H1 (cell line): ENCODE measurements around the gene TRIM56. TPM values are rescaled to one million over a fixed set of nuclear protein-coding genes. Genes with fewer than 3 reads are reported as not detected.

Experiments
- CTCF ChIA-PET: fragments of 300-600 bp; sonication (Branson Sonifier 250); formaldehyde crosslinking; loops from one replicate; lab custom pipeline; 2021; ENCODE audit not compliant: partially characterized antibody; lab: Charles Lee
- POLR2A ChIA-PET: fragments of 300-600 bp; sonication (Branson Sonifier 250); formaldehyde crosslinking; loops from one replicate; lab custom pipeline; 2021; ENCODE audit warnings: inconsistent platforms; ENCODE audit not compliant: partially characterized antibody; lab: Charles Lee
- DNase-seq, 2 experiments: peaks; one replicate each; pipeline versions ENCODE4 v3.0.0 to v3.0.0-alpha.2; 2010 to 2022; ENCODE audit warnings: low spot score in 2 of 2, low read depth in 1 of 2, mixed read lengths in 1 of 2
- FAIRE-seq: peaks from 2 replicates; lab custom pipeline; 2011; peaks lifted over from hg19 to GRCh38; lab: Jason Lieb, UNC
- H2AFZ ChIP-seq: 2 replicates; pipeline ENCODE4 v1.8.1; 2012; ENCODE audit warnings: low read length, inconsistent platforms
- H2AK5ac ChIP-seq: 2 replicates; pipeline ENCODE4 v1.6.1; 2013; ENCODE audit warnings: low read depth, low read length
- H2BK120ac ChIP-seq: replicated peaks from 2 replicates; pipeline ENCODE3; 2013; ENCODE audit warnings: low read depth, low read length, inconsistent platforms
- H2BK12ac ChIP-seq: 2 replicates; pipeline ENCODE4 v1.6.1; 2013; ENCODE audit warnings: low read depth, low read length
- H2BK15ac ChIP-seq: 2 replicates; pipeline ENCODE4 v1.6.1; 2013; ENCODE audit warnings: low read length
- H2BK20ac ChIP-seq: 2 replicates; pipeline ENCODE4 v1.6.1; 2013; ENCODE audit warnings: low read length
- H2BK5ac ChIP-seq: 2 replicates; pipeline ENCODE4 v1.6.1; 2013; ENCODE audit warnings: low read depth, low read length
- H3K14ac ChIP-seq: 2 replicates; pipeline ENCODE4 v1.6.1; 2013; ENCODE audit warnings: inconsistent platforms; ENCODE audit not compliant: insufficient read length
- H3K18ac ChIP-seq: 2 replicates; pipeline ENCODE4 v1.6.1; 2013; ENCODE audit warnings: low read length; ENCODE audit errors: extremely low read depth
- H3K23ac ChIP-seq: 2 replicates; pipeline ENCODE4 v1.6.1; 2013; ENCODE audit warnings: inconsistent platforms; ENCODE audit not compliant: insufficient read length
- H3K23me2 ChIP-seq: 2 replicates; pipeline ENCODE4 v1.6.1; 2013; ENCODE audit warnings: low read depth, low read length
- H3K27ac ChIP-seq: 2 replicates; pipeline ENCODE4 v1.6.1; 2011; ENCODE audit warnings: low read depth, low read length, inconsistent platforms
- H3K27me3 ChIP-seq, 4 experiments: replicated peaks in 1 of 4; 1 replicate in 1 of 4; 2 replicates in 3 of 4; pipeline versions ENCODE4 v1.6.1 to v1.8.1; 2011 to 2013; ENCODE audit warnings: low read length in 3 of 4, mild to moderate bottlenecking in 3 of 4, inconsistent platforms in 2 of 4, mixed read lengths in 2 of 4, moderate library complexity in 1 of 4; ENCODE audit not compliant: control insufficient read depth in 3 of 4, insufficient read depth in 3 of 4; ENCODE audit errors: extremely low read depth in 1 of 4
- H3K36me3 ChIP-seq, 4 experiments: 2 replicates each; pipeline versions ENCODE4 v1.6.1 to v1.8.1; 2011 to 2013; ENCODE audit warnings: mild to moderate bottlenecking in 4 of 4, low read length in 3 of 4, moderate library complexity in 2 of 4, control low read depth in 1 of 4, inconsistent platforms in 1 of 4; ENCODE audit not compliant: insufficient read depth in 4 of 4, control insufficient read depth in 2 of 4
- H3K4ac ChIP-seq: replicated peaks from 2 replicates; pipeline ENCODE3; 2013; ENCODE audit warnings: low read length, low read depth, mixed read lengths, inconsistent platforms; ENCODE audit not compliant: insufficient read length
- H3K4me1 ChIP-seq, 4 experiments: replicated peaks in 1 of 4; 1 replicate in 1 of 4; 2 replicates in 3 of 4; pipeline versions ENCODE4 v1.6.1 to v1.8.1; 2011 to 2013; ENCODE audit warnings: low read length in 3 of 4, inconsistent platforms in 2 of 4, mixed read lengths in 1 of 4; ENCODE audit not compliant: insufficient read depth in 4 of 4, control insufficient read depth in 3 of 4
- H3K4me2 ChIP-seq, 2 experiments: 2 replicates each; pipeline versions ENCODE4 v1.6.1 to v1.8.1; 2011 to 2013; ENCODE audit warnings: low read depth in 2 of 2, low read length in 2 of 2, control low read depth in 1 of 2, inconsistent platforms in 1 of 2, mild to moderate bottlenecking in 1 of 2; ENCODE audit not compliant: insufficient read depth in 1 of 2
- H3K4me3 ChIP-seq, 4 experiments: fragments of 200-600, 300-600 bp in 1 of 4; sonication (generic), shearing (Covaris generic), sonication (Bioruptor Twin) in 1 of 4; 2 replicates each; pipeline versions ENCODE4 v1.5.1 to v1.8.1; 2011 to 2016; ENCODE audit warnings: low read length in 4 of 4, low read depth in 3 of 4, control low read depth in 2 of 4, inconsistent platforms in 2 of 4, mild to moderate bottlenecking in 2 of 4, mixed read lengths in 1 of 4, moderate library complexity in 1 of 4; ENCODE audit not compliant: insufficient read depth in 2 of 4; ENCODE audit errors: extremely low read depth in 1 of 4
- H3K56ac ChIP-seq: replicated peaks from 2 replicates; pipeline ENCODE3; 2013; ENCODE audit warnings: low read depth, mild to moderate bottlenecking, mixed read lengths, low read length, inconsistent platforms; ENCODE audit not compliant: insufficient read length
- H3K79me1 ChIP-seq: 2 replicates; pipeline ENCODE4 v1.6.1; 2013; ENCODE audit warnings: low read depth, low read length, control low read depth
- H3K79me2 ChIP-seq, 2 experiments: 2 replicates each; pipeline versions ENCODE4 v1.6.1 to v1.8.1; 2012 to 2013; ENCODE audit warnings: low read length in 2 of 2, mild to moderate bottlenecking in 2 of 2, inconsistent platforms in 1 of 2; ENCODE audit not compliant: insufficient read depth in 2 of 2, control insufficient read depth in 1 of 2
- H3K9ac ChIP-seq, 4 experiments: replicated peaks in 1 of 4; 1 replicate in 1 of 4; 2 replicates in 3 of 4; pipeline versions ENCODE4 v1.6.1 to v1.8.1; 2011 to 2013; ENCODE audit warnings: low read depth in 3 of 4, low read length in 3 of 4, control low read depth in 2 of 4, mild to moderate bottlenecking in 2 of 4, moderate library complexity in 2 of 4, inconsistent platforms in 1 of 4; ENCODE audit errors: extremely low read depth in 1 of 4
- H3K9me3 ChIP-seq, 2 experiments: 2 replicates each; pipeline versions ENCODE4 v1.6.1 to v1.8.1; 2012 to 2013; ENCODE audit warnings: mild to moderate bottlenecking in 2 of 2, moderate library complexity in 2 of 2, control low read depth in 1 of 2, inconsistent platforms in 1 of 2, low read depth in 1 of 2, low read length in 1 of 2, mixed read lengths in 1 of 2; ENCODE audit not compliant: insufficient read depth in 2 of 2
- H4K20me1 ChIP-seq, 2 experiments: replicated peaks in 1 of 2; 2 replicates each; pipeline versions ENCODE3 to v1.8.1; 2011 to 2013; ENCODE audit warnings: inconsistent platforms in 2 of 2, low read length in 2 of 2, mild to moderate bottlenecking in 1 of 2; ENCODE audit not compliant: insufficient read depth in 2 of 2, control insufficient read depth in 1 of 2
- H4K5ac ChIP-seq: 2 replicates; pipeline ENCODE4 v1.6.1; 2013; ENCODE audit warnings: low read length, low read depth, mixed read lengths, inconsistent platforms; ENCODE audit not compliant: insufficient read length
- H4K8ac ChIP-seq: 2 replicates; pipeline ENCODE4 v1.8.0; 2013; ENCODE audit warnings: mild to moderate bottlenecking, moderate library complexity, low read length, inconsistent platforms; ENCODE audit not compliant: insufficient read depth; ENCODE audit errors: extremely low read depth
- H4K91ac ChIP-seq: replicated peaks from 2 replicates; pipeline ENCODE3; 2013; ENCODE audit warnings: low read length, mixed read lengths, inconsistent platforms; ENCODE audit not compliant: insufficient read length
- BCL11A ChIP-seq, 2 experiments: IDR thresholded peaks; one replicate each; pipeline ENCODE4 v1.6.1; 2011; ENCODE audit warnings: low read depth in 2 of 2, low read length in 2 of 2, mild to moderate bottlenecking in 2 of 2
- CBX8 ChIP-seq: fragments of 300-800, 300-1000 bp; sonication (generic); IDR thresholded peaks from 2 replicates; pipeline ENCODE4 v1.7.1; 2016; ENCODE audit warnings: low read depth, low read length, borderline replicate concordance
- HDAC2 ChIP-seq, 2 experiments: fragments of 300-600 bp in 1 of 2; sonication (generic) in 1 of 2; IDR thresholded peaks; 2 replicates each; pipeline ENCODE4 v1.6.1; 2011 to 2012; ENCODE audit warnings: low read depth in 2 of 2, low read length in 2 of 2, mild to moderate bottlenecking in 2 of 2, moderate library complexity in 2 of 2, borderline replicate concordance in 1 of 2, inconsistent platforms in 1 of 2
- HDAC6 ChIP-seq: IDR thresholded peaks from one replicate; pipeline ENCODE4 v1.7.1; 2012; ENCODE audit warnings: low read depth, mild to moderate bottlenecking, inconsistent platforms, low read length, moderate library complexity
- JUND ChIP-seq: IDR thresholded peaks from 2 replicates; pipeline ENCODE4 v1.6.1; 2011; ENCODE audit warnings: mild to moderate bottlenecking, improper control_type of control experiment, low read length
- RAD21 ChIP-seq, 2 experiments: IDR thresholded peaks in 1 of 2; conservative IDR thresholded peaks in 1 of 2; 2 replicates each; pipeline ENCODE4 v1.6.1; 2011; ENCODE audit warnings: low read depth in 2 of 2, low read length in 2 of 2, improper control_type of control experiment in 1 of 2, inconsistent platforms in 1 of 2, mild to moderate bottlenecking in 1 of 2, moderate library complexity in 1 of 2
- RBBP5 ChIP-seq: IDR thresholded peaks from 2 replicates; pipeline ENCODE4 v1.7.1; 2012; ENCODE audit warnings: low read depth, mild to moderate bottlenecking, inconsistent platforms, low read length, moderate library complexity, borderline replicate concordance
- RFX5 ChIP-seq: IDR thresholded peaks from 2 replicates; pipeline ENCODE4 v1.6.1; 2011; ENCODE audit warnings: low read depth, low read length, improper control_type of control experiment, borderline replicate concordance
- SP1 ChIP-seq: IDR thresholded peaks from 2 replicates; pipeline ENCODE4 v1.6.1; 2011; ENCODE audit warnings: low read depth, low read length
- SRF ChIP-seq: IDR thresholded peaks from 2 replicates; pipeline ENCODE4 v1.6.1; 2011; ENCODE audit warnings: mild to moderate bottlenecking, low read depth, low read length, moderate library complexity
- TEAD4 ChIP-seq: IDR thresholded peaks from 2 replicates; pipeline ENCODE4 v1.6.1; 2012; ENCODE audit warnings: low read depth, low read length, inconsistent platforms, mixed read lengths
- WGBS, 2 experiments: shearing (Covaris generic) in 1 of 2; methylation state at CpG; one replicate each; pipeline versions ENCODE4 v1.1.6 to v1.1.7; 2013 to 2015; ENCODE audit warnings: low lambda C conversion rate in 2 of 2, mixed read lengths in 2 of 2, inconsistent platforms in 1 of 2, low coverage in 1 of 2, missing lambda C conversion rate in 1 of 2; ENCODE audit not compliant: insufficient replicate concordance in 2 of 2, insufficient coverage in 1 of 2, insufficient read length in 1 of 2; ENCODE audit errors: extremely low coverage in 1 of 2, missing lambda C conversion rate in 1 of 2; 5-methylcytosine and 5-hydroxymethylcytosine counted together
- polyA plus RNA-seq, 7 experiments: library from polyadenylated mRNA; depleted of rRNA in 3 of 7; stranded (reverse) in 5 of 7; unstranded in 2 of 7; fragments of >200 nt in 5 of 7; fragments of 200-250 nt in 2 of 7; gene quantifications; 1 replicate in 5 of 7; 2 replicates in 1 of 7; 4 replicates in 1 of 7; pipeline versions ENCODE4 v1.2.1 to v1.2.3, GENCODE V29; 2011 to 2013; ENCODE audit warnings: missing spikeins in 2 of 7, mixed read lengths in 2 of 7
- total RNA-seq: library from RNA; stranded (reverse); fragmentation: NEBNext Ultra II Directional; extraction: Animal tissue kit (Norgen Biotek cat#: 25700); gene quantifications from 2 replicates; pipeline ENCODE4 v1.2.1, GENCODE V29; 2021

TRIM56 gene
- total and polyA plus RNA-seq, 2 of the 8 experiments (the other 6 are each of a cell fraction or from before 2014, with no cell fraction given): 2.0 to 17.5 TPM

GRCh38 chr7:101129603-101130117, 44.4 kb downstream of the TRIM56 start:
- Histone ChIP-seq H3K18ac (no peak overlapping the region), H2BK120ac (no peak overlapping the region), H4K5ac (no peak overlapping the region), H4K91ac (no peak overlapping the region), H2AFZ (no peak overlapping the region), H3K23ac (no peak overlapping the region), H2BK15ac (no peak overlapping the region), H3K4me3 (no peak overlapping the region), H3K9ac (no peak overlapping the region), H4K8ac (no peak overlapping the region), H3K23me2 (no peaks in the 10 kb centered on the region; the same call in 1 of the 2 replicates), H3K79me2 (no peaks in the 10 kb centered on the region), H3K14ac (no peak overlapping the region), H2BK20ac (no peak overlapping the region), H3K56ac (no peak overlapping the region), H2BK5ac (no peak overlapping the region), H4K20me1 (no peaks in the 10 kb centered on the region), H3K27ac (no peak overlapping the region), H3K4me1 (peaks cover 8 to 20% (median 19%) of the 10 kb centered on the region in 4 experiments), H3K36me3 (no peaks in the 10 kb centered on the region), H2AK5ac (no peak overlapping the region), H3K27me3 (peaks cover 0 to 2% (median 0%) of the 10 kb centered on the region in 4 experiments; a peak in 2 of 7 replicates), H3K4me2 (no peak overlapping the region), H2BK12ac (no peak overlapping the region), H3K9me3 (peaks cover 0 to 4% of the 10 kb centered on the region in 2 experiments; a peak in 1 of 4 replicates), H3K4ac (no peak overlapping the region), H3K79me1 (no peaks in the 10 kb centered on the region)
- TF ChIP-seq JUND: no peak
- no peak for TF ChIP-seq TEAD4
- TF ChIP-seq HDAC2 (IDR thresholded peaks at IDR 0.05; ENCODE audit: borderline replicate concordance in 1 of 2, low read depth in 2 of 2, low read length in 2 of 2): no peak
- no peak for TF ChIP-seq RFX5
- TF ChIP-seq RBBP5: no peak
- no peak for TF ChIP-seq HDAC6
- TF ChIP-seq CBX8: no peak
- no peak for TF ChIP-seq SP1
- TF ChIP-seq SRF: no peak
- no peak for TF ChIP-seq BCL11A (IDR thresholded peaks at IDR 0.05; ENCODE audit: low read depth in 2 of 2, low read length in 2 of 2)
- TF ChIP-seq RAD21 (IDR thresholded peaks at IDR 0.05 in 1 of 2, conservative IDR thresholded peaks at IDR 0.05 in 1 of 2; ENCODE audit: low read depth in 2 of 2, low read length in 2 of 2): no peak
- 94% methylated on average over 1 of the region's 3 CpGs; no CpG with 5 or more reads in 1 of the 2 experiments for WGBS, 2 experiments
- no peak for DNase-seq
- POLR2A ChIA-PET: no interaction called here
- no peak for FAIRE-seq
- CTCF ChIA-PET: interaction anchor here (0.6 to 8.3 kb wide), 8 partner anchors 8 to 156 kb away, joined by 3 to 80 read pairs (median 3); no protein-coding TSS in a partner anchor
